Skeletal muscle satellite cell (primary cell): ENCODE results near the gene ADAMTS6.

Experiments used
- H3K27me3 ChIP-seq: 2 replicates; pipeline ENCODE4 v1.7.0; 2013; ENCODE audit warnings: low read length; ENCODE audit not compliant: control insufficient read depth, insufficient read depth
- H3K36me3 ChIP-seq: 2 replicates; pipeline ENCODE4 v1.7.0; 2013; ENCODE audit warnings: mild to moderate bottlenecking, control low read depth, low read length; ENCODE audit not compliant: insufficient read depth
- H3K4me1 ChIP-seq: 2 replicates; pipeline ENCODE4 v1.7.0; 2013; ENCODE audit warnings: low read length; ENCODE audit not compliant: control insufficient read depth, insufficient read depth
- H3K4me2 ChIP-seq: 2 replicates; pipeline ENCODE4 v1.7.0; 2013; ENCODE audit warnings: mild to moderate bottlenecking, low read length
- H3K4me3 ChIP-seq: 2 replicates; pipeline ENCODE4 v1.7.0; 2013; ENCODE audit warnings: low read length
- H3K9ac ChIP-seq: 2 replicates; pipeline ENCODE4 v1.7.0; 2013; ENCODE audit warnings: mild to moderate bottlenecking, low read depth, low read length, moderate library complexity
- H3K9me3 ChIP-seq: replicated peaks from 2 replicates; pipeline ENCODE4 v1.7.0; 2013; ENCODE audit warnings: mild to moderate bottlenecking, control low read depth, low read length

Gene ADAMTS6

GRCh38 chr5:65161655-65162054, 320.1 kb downstream of the ADAMTS6 start:
- no peak overlapping the region for H3K4me2 ChIP-seq
- peaks cover 4% of the 10 kb centered on the region for H3K36me3 ChIP-seq
- H3K4me1 ChIP-seq: peaks cover 38% of the 10 kb centered on the region
- H3K27me3 ChIP-seq: no peaks in the 10 kb centered on the region
- H3K9ac ChIP-seq: no peak overlapping the region
- no peaks in the 10 kb centered on the region for H3K9me3 ChIP-seq
- H3K4me3 ChIP-seq: no peak overlapping the region

GRCh38 chr5:65157906-65158603, 323.7 kb downstream of the ADAMTS6 start:
- no peaks in the 10 kb centered on the region for H3K9me3 ChIP-seq
- no peak overlapping the region for H3K4me3 ChIP-seq
- H3K36me3 ChIP-seq: peaks cover 5% of the 10 kb centered on the region
- no peak overlapping the region for H3K9ac ChIP-seq
- no peaks in the 10 kb centered on the region for H3K27me3 ChIP-seq
- H3K4me1 ChIP-seq: peaks cover 32% of the 10 kb centered on the region
- H3K4me2 ChIP-seq: no peak overlapping the region

GRCh38 chr5:65156933-65157332, 324.8 kb downstream of the ADAMTS6 start:
- H3K9ac ChIP-seq: no peak overlapping the region
- peaks cover 5% of the 10 kb centered on the region for H3K36me3 ChIP-seq
- H3K4me2 ChIP-seq: no peak overlapping the region
- peaks cover 31% of the 10 kb centered on the region for H3K4me1 ChIP-seq
- no peak overlapping the region for H3K4me3 ChIP-seq
- no peaks in the 10 kb centered on the region for H3K9me3 ChIP-seq
- no peaks in the 10 kb centered on the region for H3K27me3 ChIP-seq

- Histone ChIP-seq H3K4me2 (no peak overlapping the region), H3K9ac (no peak overlapping the region), H3K36me3 (peaks cover 32% of the 10 kb centered on the region), H3K4me1 (peaks cover 15% of the 10 kb centered on the region), H3K9me3 (no peaks in the 10 kb centered on the region), H3K27me3 (no peaks in the 10 kb centered on the region), H3K4me3 (no peak overlapping the region)
Measured at GRCh38 chr5:65152131-65152530, 329.6 kb downstream of the ADAMTS6 start.

- Histone ChIP-seq H3K27me3 (no peaks in the 10 kb centered on the region), H3K4me2 (no peak overlapping the region), H3K9me3 (no peaks in the 10 kb centered on the region), H3K36me3 (peaks cover 27% of the 10 kb centered on the region), H3K4me3 (no peak overlapping the region), H3K4me1 (peaks cover 15% of the 10 kb centered on the region), H3K9ac (no peak overlapping the region)
Measured at GRCh38 chr5:65151614-65152013, 330.1 kb downstream of the ADAMTS6 start.

GRCh38 chr5:65150599-65151304, 331.0 kb downstream of the ADAMTS6 start:
- no peak overlapping the region for H3K9ac ChIP-seq
- H3K4me1 ChIP-seq: peaks cover 15% of the 10 kb centered on the region
- H3K4me3 ChIP-seq: no peak overlapping the region
- H3K36me3 ChIP-seq: peaks cover 27% of the 10 kb centered on the region
- no peak overlapping the region for H3K4me2 ChIP-seq
- H3K27me3 ChIP-seq: no peaks in the 10 kb centered on the region
- no peaks in the 10 kb centered on the region for H3K9me3 ChIP-seq

GRCh38 chr5:65149827-65150226, 331.9 kb downstream of the ADAMTS6 start:
- Histone ChIP-seq H3K36me3 (peaks cover 27% of the 10 kb centered on the region), H3K4me3 (no peak overlapping the region), H3K9ac (no peak overlapping the region)

GRCh38 chr5:65144136-65144871, 337.4 kb downstream of the ADAMTS6 start:
- H3K4me3 ChIP-seq: no peak overlapping the region
- H3K36me3 ChIP-seq: peaks cover 6% of the 10 kb centered on the region
- H3K4me1 ChIP-seq: peaks cover 38% of the 10 kb centered on the region
- H3K9ac ChIP-seq: peak overlapping the region; percentile 37
- no peak overlapping the region for H3K4me2 ChIP-seq
- H3K27me3 ChIP-seq: no peaks in the 10 kb centered on the region
- H3K9me3 ChIP-seq: no peaks in the 10 kb centered on the region

More at GRCh38 chr5:65149827-65150226, 331.9 kb downstream of the ADAMTS6 start:
- Histone ChIP-seq H3K27me3 (no peaks in the 10 kb centered on the region), H3K9me3 (no peaks in the 10 kb centered on the region), H3K4me1 (peaks cover 18% of the 10 kb centered on the region), H3K4me2 (no peak overlapping the region)

GRCh38 chr5:65142511-65143011, 339.2 kb downstream of the ADAMTS6 start:
- Histone ChIP-seq H3K9ac (peak overlapping the region; percentile 37), H3K4me1 (peaks cover 44% of the 10 kb centered on the region), H3K9me3 (no peaks in the 10 kb centered on the region), H3K27me3 (no peaks in the 10 kb centered on the region), H3K4me3 (peak overlapping the region; percentile 6), H3K4me2 (peak overlapping the region; percentile 68), H3K36me3 (no peaks in the 10 kb centered on the region)

- Histone ChIP-seq H3K4me3 (no peak overlapping the region), H3K4me1 (peaks cover 48% of the 10 kb centered on the region), H3K9me3 (no peaks in the 10 kb centered on the region), H3K9ac (peak overlapping the region; percentile 37), H3K36me3 (no peaks in the 10 kb centered on the region), H3K4me2 (peak overlapping the region; percentile 68), H3K27me3 (no peaks in the 10 kb centered on the region)
Measured at GRCh38 chr5:65142016-65142415, 339.7 kb downstream of the ADAMTS6 start.

- Histone ChIP-seq H3K4me1 (peaks cover 48% of the 10 kb centered on the region), H3K9ac (peak overlapping the region; percentile 37), H3K27me3 (no peaks in the 10 kb centered on the region), H3K36me3 (no peaks in the 10 kb centered on the region), H3K9me3 (no peaks in the 10 kb centered on the region), H3K4me3 (no peak overlapping the region), H3K4me2 (no peak overlapping the region)
Measured at GRCh38 chr5:65141493-65141892, 340.2 kb downstream of the ADAMTS6 start.
